Sigmoid colon (tissue), 4 donors: Measurements from ENCODE around the gene ARHGEF37.

Source experiments
- EP300 ChIP-seq, 4 donors: sonication (generic); formaldehyde crosslinking; IDR thresholded peaks; one replicate each; pipeline ENCODE4 v1.6.1; 2017; ENCODE audit warnings: antibody characterized with exemption in 4 of 4
- POLR2A ChIP-seq, 2 donors: fragments of 450-650 bp; IDR thresholded peaks; one replicate each; pipeline ENCODE4 v1.6.1; 2016; ENCODE audit warnings: antibody characterized with exemption in 2 of 2, mild to moderate bottlenecking in 2 of 2, moderate library complexity in 2 of 2
- TF ChIP-seq, protein P1 (sequence below), 4 experiments: fragments of 450-650 bp in 3 of 4; fragments of 200-600 bp in 1 of 4; IDR thresholded peaks; one replicate each; pipeline ENCODE4 v1.5.1; 2016 to 2019; ENCODE audit warnings: antibody characterized with exemption in 4 of 4, mild to moderate bottlenecking in 3 of 4, moderate library complexity in 2 of 4

DNA sequence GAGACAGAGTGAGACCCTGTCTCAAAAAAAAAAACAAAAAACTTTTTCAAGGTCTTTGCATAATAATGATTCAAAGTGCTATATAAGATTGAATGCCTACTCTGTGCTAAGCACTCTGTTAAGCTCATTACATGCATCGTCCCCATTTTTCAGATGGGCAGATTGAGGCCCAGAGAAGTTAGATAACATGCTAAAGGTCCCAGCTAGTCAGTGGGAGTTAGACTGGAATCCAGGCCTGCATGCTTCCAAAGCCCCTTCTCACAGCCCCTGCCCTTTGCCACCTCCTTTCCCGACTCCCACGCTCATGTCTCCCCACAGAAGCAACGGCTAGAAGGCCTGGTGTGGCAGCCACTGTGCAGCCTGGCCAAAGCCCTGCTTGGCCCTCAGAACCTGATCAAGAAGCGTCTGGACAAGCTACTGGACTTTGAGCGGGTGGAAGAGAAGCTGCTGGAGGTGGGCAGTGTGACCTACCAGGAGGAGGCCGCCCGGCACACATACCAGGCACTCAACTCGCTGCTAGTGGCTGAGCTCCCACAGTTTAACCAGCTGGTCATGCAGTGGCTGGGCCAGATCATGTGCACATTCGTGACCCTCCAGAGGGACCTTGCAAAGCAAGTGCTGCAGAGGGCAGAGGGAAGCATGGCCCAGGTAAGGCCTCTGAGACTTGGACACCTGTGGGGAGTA lies 40.3 kb downstream of the ARHGEF37 start:
- TF ChIP-seq, protein P1, sequence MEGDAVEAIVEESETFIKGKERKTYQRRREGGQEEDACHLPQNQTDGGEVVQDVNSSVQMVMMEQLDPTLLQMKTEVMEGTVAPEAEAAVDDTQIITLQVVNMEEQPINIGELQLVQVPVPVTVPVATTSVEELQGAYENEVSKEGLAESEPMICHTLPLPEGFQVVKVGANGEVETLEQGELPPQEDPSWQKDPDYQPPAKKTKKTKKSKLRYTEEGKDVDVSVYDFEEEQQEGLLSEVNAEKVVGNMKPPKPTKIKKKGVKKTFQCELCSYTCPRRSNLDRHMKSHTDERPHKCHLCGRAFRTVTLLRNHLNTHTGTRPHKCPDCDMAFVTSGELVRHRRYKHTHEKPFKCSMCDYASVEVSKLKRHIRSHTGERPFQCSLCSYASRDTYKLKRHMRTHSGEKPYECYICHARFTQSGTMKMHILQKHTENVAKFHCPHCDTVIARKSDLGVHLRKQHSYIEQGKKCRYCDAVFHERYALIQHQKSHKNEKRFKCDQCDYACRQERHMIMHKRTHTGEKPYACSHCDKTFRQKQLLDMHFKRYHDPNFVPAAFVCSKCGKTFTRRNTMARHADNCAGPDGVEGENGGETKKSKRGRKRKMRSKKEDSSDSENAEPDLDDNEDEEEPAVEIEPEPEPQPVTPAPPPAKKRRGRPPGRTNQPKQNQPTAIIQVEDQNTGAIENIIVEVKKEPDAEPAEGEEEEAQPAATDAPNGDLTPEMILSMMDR (IDR thresholded peaks at IDR 0.05): no peak
- TF ChIP-seq POLR2A (IDR thresholded peaks at IDR 0.05): no peak
- no peak for TF ChIP-seq EP300 (IDR thresholded peaks at IDR 0.05)
